ENCODE results near the gene ACVR1. TPM values are rescaled to one million over a fixed set of nuclear protein-coding genes. Genes with fewer than 3 reads are reported as not detected.
"Not testable (repeated sequence)": the region's sequence is repeated elsewhere in the genome, so short reads cannot be mapped to it uniquely, and the experiment has no call there.

Gene ACVR1
- total and polyA plus RNA-seq, 2 donors: 25.1 to 29.7 TPM

DNA sequence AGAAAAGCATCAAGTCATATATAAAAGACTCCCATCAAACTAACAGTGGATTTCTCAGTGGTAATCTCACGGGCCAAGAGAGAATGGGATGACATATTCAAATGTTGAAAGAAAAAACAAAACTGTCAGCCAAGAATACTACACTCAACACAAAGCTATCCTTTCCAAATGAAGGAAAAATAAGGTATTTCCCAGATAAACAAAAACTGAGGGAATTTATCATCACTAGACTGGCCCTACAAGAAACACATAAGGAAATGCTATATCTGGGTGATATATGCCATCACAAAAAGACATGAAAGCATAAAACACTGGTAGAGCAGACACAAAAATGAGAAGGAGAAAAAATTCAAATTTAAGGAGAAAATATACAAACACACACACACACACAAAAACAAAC lies 118.6 kb downstream of the ACVR1 start:
- no peak overlapping the region for H3K27ac ChIP-seq (ENCODE audit: low read depth)
- no peak for DNase-seq (ENCODE audit: extremely low spot score)
- peaks cover 7% of the 10 kb centered on the region for H3K36me3 ChIP-seq (ENCODE audit: insufficient read depth)
- 95% methylated on average over 1 of the region's 1 CpG for WGBS
- no peaks in the 10 kb centered on the region for H3K4me1 ChIP-seq (ENCODE audit: insufficient read depth)
- no peak overlapping the region for H3K4me3 ChIP-seq (ENCODE audit: low read depth, low read length)

GRCh38 chr2:157756447-157756846 lies 119.7 kb downstream of the ACVR1 start:
- H3K36me3 ChIP-seq (ENCODE audit: insufficient read depth); H3K4me1 ChIP-seq (ENCODE audit: insufficient read depth): not testable (repeated sequence)
- 97% methylated on average over 5 of the region's 5 CpGs for WGBS

GRCh38 chr2:157751462-157752058 lies 124.6 kb downstream of the ACVR1 start:
- 85% methylated on average over 6 of the region's 6 CpGs for WGBS
- Histone ChIP-seq H3K4me1 (ENCODE audit: insufficient read depth) (no peaks in the 10 kb centered on the region), H3K4me3 (ENCODE audit: low read depth, low read length) (no peak overlapping the region), H3K36me3 (ENCODE audit: insufficient read depth) (peaks cover 5% of the 10 kb centered on the region), H3K27ac (ENCODE audit: low read depth) (no peak overlapping the region)
- DNase-seq (ENCODE audit: extremely low spot score): no peak

More at GRCh38 chr2:157756447-157756846, 119.7 kb downstream of the ACVR1 start:
- H3K4me3 ChIP-seq (ENCODE audit: low read depth, low read length); H3K27ac ChIP-seq (ENCODE audit: low read depth); DNase-seq (ENCODE audit: extremely low spot score): not testable (repeated sequence)

DNA sequence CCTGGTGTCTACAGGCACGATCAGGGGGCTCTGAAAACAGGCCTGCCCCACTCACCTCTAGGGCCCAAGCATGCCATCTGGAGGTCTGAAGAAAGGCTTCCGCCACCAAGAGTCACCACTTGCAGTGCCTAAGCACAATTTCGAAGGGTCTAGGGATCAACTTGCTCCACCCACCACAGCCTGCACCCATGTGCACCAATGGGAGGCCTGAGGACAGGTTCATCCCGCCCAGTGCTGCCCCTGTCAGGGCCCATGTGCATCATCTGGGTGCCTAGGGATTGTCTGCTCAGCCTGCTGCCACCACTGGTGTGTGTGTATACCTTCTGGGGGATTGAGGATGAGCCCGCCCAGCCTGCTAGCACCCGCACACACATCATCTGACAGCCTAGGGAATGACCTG lies 126.4 kb downstream of the ACVR1 start:
- DNase-seq (ENCODE audit: extremely low spot score): no peak
- Histone ChIP-seq H3K4me1 (ENCODE audit: insufficient read depth) (no peaks in the 10 kb centered on the region), H3K27ac (ENCODE audit: low read depth) (no peak overlapping the region), H3K4me3 (ENCODE audit: low read depth, low read length) (no peak overlapping the region), H3K36me3 (ENCODE audit: insufficient read depth) (peaks cover 1% of the 10 kb centered on the region)
- 97% methylated on average over 6 of the region's 6 CpGs for WGBS

DNA sequence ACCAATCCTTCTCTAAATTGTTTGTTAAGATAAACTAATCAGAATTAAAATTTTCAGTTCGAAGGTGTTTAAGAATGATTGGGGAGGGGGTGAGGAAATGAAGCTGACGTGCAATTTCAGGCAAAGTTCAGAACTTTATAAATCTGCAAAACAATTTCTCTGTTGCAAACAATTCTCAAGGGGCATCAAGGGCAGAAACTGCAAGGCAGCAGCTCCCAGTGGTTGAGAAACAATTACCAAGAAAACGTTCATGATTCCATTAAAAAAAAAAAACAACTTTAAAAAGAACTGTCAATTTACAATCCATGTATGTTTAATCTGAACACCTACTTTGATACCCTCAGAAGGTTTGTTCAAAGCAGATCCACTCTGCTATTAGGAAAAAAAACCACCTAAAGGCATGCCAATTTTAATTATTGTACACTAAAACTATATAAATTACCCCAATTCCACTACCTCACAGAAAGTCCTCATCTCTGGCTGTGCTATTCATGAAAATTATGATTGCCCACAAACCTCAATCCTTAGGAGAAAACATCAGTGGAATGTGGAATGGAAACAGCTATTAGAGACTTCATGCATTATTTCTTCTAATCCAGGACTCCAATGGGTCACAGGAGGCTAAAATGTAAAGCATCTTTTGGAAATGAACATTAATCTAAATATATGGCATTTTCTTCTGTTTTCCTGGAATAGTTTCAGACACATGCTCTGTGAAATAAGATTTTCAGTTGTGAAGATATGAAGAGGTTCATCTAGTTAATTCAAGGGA lies 127.6 kb downstream of the ACVR1 start:
- Histone ChIP-seq H3K27ac (ENCODE audit: low read depth) (no peak overlapping the region), H3K36me3 (ENCODE audit: insufficient read depth) (peaks cover 1% of the 10 kb centered on the region), H3K4me3 (ENCODE audit: low read depth, low read length) (no peak overlapping the region), H3K4me1 (ENCODE audit: insufficient read depth) (no peaks in the 10 kb centered on the region)
- WGBS: 73% methylated on average over 3 of the region's 3 CpGs
- DNase-seq (ENCODE audit: extremely low spot score): no peak

GRCh38 chr2:157747695-157748370 lies 128.3 kb downstream of the ACVR1 start:
- Histone ChIP-seq H3K4me3 (ENCODE audit: low read depth, low read length) (no peak overlapping the region), H3K4me1 (ENCODE audit: insufficient read depth) (no peaks in the 10 kb centered on the region), H3K27ac (ENCODE audit: low read depth) (no peak overlapping the region), H3K36me3 (ENCODE audit: insufficient read depth) (peaks cover 1% of the 10 kb centered on the region)
- 47% methylated on average over 3 of the region's 3 CpGs for WGBS
- DNase-seq (ENCODE audit: extremely low spot score): no peak

DNA sequence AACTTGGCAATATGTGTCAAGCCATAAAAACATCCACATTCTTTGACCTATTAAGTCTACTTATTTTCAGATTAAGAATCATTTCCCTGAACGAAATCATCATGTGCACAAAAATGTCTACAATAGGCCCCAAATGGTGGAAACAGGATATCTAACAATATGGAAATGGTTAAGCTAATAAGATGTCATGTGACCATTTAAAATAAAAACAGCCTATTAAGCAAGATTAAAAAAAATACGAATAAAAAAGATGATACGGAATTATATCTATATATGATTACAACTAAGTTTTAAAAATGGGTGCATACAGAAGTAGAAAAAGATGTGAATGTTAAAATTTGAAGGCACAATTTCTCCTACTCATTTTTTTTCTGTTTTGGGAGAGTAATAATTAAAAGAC lies 128.8 kb downstream of the ACVR1 start:
- peaks cover 1% of the 10 kb centered on the region for H3K36me3 ChIP-seq (ENCODE audit: insufficient read depth)
- H3K4me1 ChIP-seq (ENCODE audit: insufficient read depth): no peaks in the 10 kb centered on the region
- H3K4me3 ChIP-seq (ENCODE audit: low read depth, low read length): no peak overlapping the region
- no peak overlapping the region for H3K27ac ChIP-seq (ENCODE audit: low read depth)
- no peak for DNase-seq (ENCODE audit: extremely low spot score)
- 89% methylated on average over 3 of the region's 3 CpGs for WGBS

DNA sequence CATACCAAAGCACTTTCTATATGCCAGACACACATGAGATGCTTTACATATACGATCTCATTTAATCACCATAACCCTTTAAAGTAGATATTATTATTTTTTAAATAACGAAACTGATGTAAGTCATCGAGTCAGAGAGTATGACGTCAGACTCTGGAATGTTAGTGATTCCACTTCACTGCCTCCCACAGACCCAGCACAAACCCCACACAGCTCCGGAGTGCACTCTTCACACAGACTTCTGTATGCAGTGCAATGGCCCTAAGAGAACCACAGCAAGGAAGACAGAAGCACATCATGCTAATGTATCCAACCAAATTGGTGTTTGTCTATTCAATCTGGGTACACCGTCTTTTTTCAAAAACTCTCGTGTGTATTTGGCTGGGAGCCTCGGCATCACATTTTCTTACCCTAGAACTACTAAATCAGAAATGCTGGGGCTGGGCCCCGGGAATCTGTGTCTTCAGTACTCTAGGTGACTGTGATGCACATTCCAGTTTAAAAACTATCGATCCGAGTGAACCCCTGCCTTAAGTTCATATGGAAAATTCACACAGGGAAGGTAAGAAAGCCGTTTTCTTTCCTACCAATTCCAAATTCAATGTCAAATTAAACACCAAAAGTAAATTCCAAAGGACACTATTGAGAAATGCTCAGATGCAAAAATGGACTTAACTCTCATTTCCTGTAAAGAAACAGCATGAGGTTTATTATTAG lies 129.7 kb downstream of the ACVR1 start:
- H3K27ac ChIP-seq (ENCODE audit: low read depth): no peak overlapping the region
- no peaks in the 10 kb centered on the region for H3K4me1 ChIP-seq (ENCODE audit: insufficient read depth)
- no peak for DNase-seq (ENCODE audit: extremely low spot score)
- 92% methylated on average over 12 of the region's 12 CpGs for WGBS
- H3K36me3 ChIP-seq (ENCODE audit: insufficient read depth): no peaks in the 10 kb centered on the region
- no peak overlapping the region for H3K4me3 ChIP-seq (ENCODE audit: low read depth, low read length)

- H3K27ac ChIP-seq (ENCODE audit: low read depth): no peak overlapping the region
- no peak for DNase-seq (ENCODE audit: extremely low spot score)
- H3K4me1 ChIP-seq (ENCODE audit: insufficient read depth): no peaks in the 10 kb centered on the region
- no peaks in the 10 kb centered on the region for H3K36me3 ChIP-seq (ENCODE audit: insufficient read depth)
- no peak overlapping the region for H3K4me3 ChIP-seq (ENCODE audit: low read depth, low read length)
- WGBS: 98% methylated on average over 6 of the region's 6 CpGs
These were observed 131.5 kb downstream of the ACVR1 start for GRCh38 chr2:157744571-157745076.

- Histone ChIP-seq H3K4me1 (ENCODE audit: insufficient read depth) (no peaks in the 10 kb centered on the region), H3K36me3 (ENCODE audit: insufficient read depth) (peaks cover 4% of the 10 kb centered on the region), H3K27ac (ENCODE audit: low read depth) (no peak overlapping the region), H3K4me3 (ENCODE audit: low read depth, low read length) (no peak overlapping the region)
- DNase-seq (ENCODE audit: extremely low spot score): no peak
- WGBS: 96% methylated on average over 2 of the region's 2 CpGs
These were observed 133.1 kb downstream of the ACVR1 start for GRCh38 chr2:157743051-157743450.

- Histone ChIP-seq H3K27ac (ENCODE audit: low read depth) (no peak overlapping the region), H3K4me1 (ENCODE audit: insufficient read depth) (no peaks in the 10 kb centered on the region), H3K4me3 (ENCODE audit: low read depth, low read length) (no peak overlapping the region), H3K36me3 (ENCODE audit: insufficient read depth) (peaks cover 9% of the 10 kb centered on the region)
- WGBS: 95% methylated on average over 14 of the region's 14 CpGs
- no peak for DNase-seq (ENCODE audit: extremely low spot score)
These were observed 134.2 kb downstream of the ACVR1 start for GRCh38 chr2:157741819-157742484.

DNA sequence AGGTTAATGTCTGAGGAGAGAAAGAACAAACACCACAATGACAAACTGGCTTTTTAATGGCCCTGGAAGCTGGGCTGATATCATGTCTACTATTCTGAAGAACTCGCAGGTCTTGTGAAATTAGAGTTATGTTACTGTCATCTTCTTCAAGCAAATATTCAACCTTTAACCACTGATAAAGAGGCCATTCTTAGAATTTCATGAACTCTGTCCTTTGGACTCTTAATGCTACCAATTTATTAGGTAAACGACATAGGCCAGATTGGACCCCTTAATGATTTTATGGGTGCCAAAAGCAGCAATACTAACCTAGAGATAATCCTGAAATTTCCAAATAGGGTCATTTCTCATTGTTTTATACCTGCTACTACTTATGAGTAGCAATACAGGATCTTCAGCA lies 138.5 kb downstream of the ACVR1 start:
- DNase-seq (ENCODE audit: extremely low spot score): no peak
- Histone ChIP-seq H3K36me3 (ENCODE audit: insufficient read depth) (peaks cover 12% of the 10 kb centered on the region), H3K4me3 (ENCODE audit: low read depth, low read length) (no peak overlapping the region), H3K4me1 (ENCODE audit: insufficient read depth) (no peaks in the 10 kb centered on the region), H3K27ac (ENCODE audit: low read depth) (no peak overlapping the region)
- 82% methylated on average over 2 of the region's 2 CpGs for WGBS

DNA sequence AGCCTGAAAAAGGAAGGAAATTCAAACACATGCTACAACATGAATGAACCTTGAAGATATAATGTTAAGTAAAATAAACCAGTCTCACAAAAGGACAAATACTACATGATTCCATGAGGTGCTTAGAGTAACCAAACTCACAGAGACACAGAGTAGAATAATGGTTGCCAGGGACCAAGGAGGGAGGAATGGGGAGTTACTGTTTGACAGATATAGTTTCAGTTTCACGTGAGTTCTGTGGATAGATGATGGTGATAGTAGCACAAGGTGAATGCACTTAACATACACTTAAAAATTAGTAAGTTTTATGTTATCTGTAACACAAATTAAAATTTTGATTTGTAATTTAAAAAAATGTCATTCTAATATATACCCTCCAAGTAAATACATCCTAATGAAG lies 140.6 kb downstream of the ACVR1 start:
- DNase-seq (ENCODE audit: extremely low spot score): no peak
- Histone ChIP-seq H3K36me3 (ENCODE audit: insufficient read depth) (peaks cover 12% of the 10 kb centered on the region), H3K4me3 (ENCODE audit: low read depth, low read length) (no peak overlapping the region), H3K27ac (ENCODE audit: low read depth) (no peak overlapping the region), H3K4me1 (ENCODE audit: insufficient read depth) (no peaks in the 10 kb centered on the region)
- WGBS: 95% methylated on average over 1 of the region's 1 CpG

All from urinary bladder (tissue), 4 donors.